ENCODE results near the gene SUGCT. TPM values are rescaled to one million over a fixed set of nuclear protein-coding genes. Genes with fewer than 3 reads are reported as not detected.
A peak's percentile ranks its signal among the peaks of the same experiment; 100 is the strongest.

SUGCT gene
- total and polyA plus RNA-seq, 8 donors: 0.87 to 8.0 (median 2.9) TPM; not detected in 1

DNA sequence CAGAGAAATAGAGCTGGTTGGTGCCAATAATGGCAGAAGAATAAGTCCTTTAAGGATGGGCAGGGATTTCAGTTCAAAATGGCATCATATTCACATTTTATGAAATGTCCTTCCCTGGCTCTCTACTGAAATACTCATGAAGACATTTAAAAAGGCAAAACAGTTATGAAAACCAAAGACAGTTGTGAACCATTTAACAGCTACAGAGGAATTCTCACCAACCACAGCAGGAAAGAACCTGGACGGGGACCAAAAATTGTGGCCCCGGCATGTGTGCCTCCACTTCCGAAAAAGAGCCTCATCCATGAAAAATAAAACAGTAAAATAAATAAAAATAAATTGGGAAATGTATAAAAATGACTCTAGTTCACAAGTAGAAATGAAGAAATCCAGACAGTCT, 539.5 kb downstream of the SUGCT start:
- intact Hi-C loops (cut with DNase I; ENCODE audit: low total_unique reads): no loop called here
- TF ChIP-seq, protein P1, sequence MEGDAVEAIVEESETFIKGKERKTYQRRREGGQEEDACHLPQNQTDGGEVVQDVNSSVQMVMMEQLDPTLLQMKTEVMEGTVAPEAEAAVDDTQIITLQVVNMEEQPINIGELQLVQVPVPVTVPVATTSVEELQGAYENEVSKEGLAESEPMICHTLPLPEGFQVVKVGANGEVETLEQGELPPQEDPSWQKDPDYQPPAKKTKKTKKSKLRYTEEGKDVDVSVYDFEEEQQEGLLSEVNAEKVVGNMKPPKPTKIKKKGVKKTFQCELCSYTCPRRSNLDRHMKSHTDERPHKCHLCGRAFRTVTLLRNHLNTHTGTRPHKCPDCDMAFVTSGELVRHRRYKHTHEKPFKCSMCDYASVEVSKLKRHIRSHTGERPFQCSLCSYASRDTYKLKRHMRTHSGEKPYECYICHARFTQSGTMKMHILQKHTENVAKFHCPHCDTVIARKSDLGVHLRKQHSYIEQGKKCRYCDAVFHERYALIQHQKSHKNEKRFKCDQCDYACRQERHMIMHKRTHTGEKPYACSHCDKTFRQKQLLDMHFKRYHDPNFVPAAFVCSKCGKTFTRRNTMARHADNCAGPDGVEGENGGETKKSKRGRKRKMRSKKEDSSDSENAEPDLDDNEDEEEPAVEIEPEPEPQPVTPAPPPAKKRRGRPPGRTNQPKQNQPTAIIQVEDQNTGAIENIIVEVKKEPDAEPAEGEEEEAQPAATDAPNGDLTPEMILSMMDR (IDR thresholded peaks at IDR 0.05): no peak
- TF ChIP-seq EP300 (IDR thresholded peaks at IDR 0.05): no peak
- no peak for TF ChIP-seq POLR2A (IDR thresholded peaks at IDR 0.05)
- TF ChIP-seq POLR2AphosphoS5 (IDR thresholded peaks at IDR 0.05): no peak
- Histone ChIP-seq H3K27ac (no peak overlapping the region), H3K36me3 (no peaks in the 10 kb centered on the region), H3K27me3 (no peaks in the 10 kb centered on the region), H3K9me3 (no peaks in the 10 kb centered on the region), H3K4me3 (no peak overlapping the region), H3K4me1 (no peaks in the 10 kb centered on the region)
- no peak for DNase-seq
- 72 to 92% (median 86%) methylated on average over 3 of the region's 3 CpGs for WGBS, 5 donors

DNA sequence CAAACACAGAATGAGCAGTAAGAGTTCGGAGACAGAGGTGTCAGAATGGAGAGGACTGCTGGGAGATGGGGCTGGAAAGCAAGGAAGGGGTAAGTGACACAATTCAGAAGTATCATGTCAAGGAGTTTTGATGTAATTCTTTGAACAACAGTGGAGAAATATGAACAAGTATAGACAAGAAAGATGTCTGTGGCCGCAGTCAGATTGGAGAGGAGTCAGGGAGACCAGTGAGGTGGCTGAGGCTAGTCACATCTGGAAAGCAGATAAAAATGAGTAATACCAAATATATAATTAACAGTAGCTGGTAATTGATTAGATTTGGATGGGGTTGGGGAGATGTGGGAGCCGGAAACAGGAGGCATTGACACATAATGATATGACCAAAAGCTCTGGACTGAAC, 540.9 kb downstream of the SUGCT start:
- no peaks in the 10 kb centered on the region for H3K9me3 ChIP-seq
- no peak for TF ChIP-seq EP300 (IDR thresholded peaks at IDR 0.05)
- no peak for TF ChIP-seq POLR2AphosphoS5 (IDR thresholded peaks at IDR 0.05)
- TF ChIP-seq, protein P1 (IDR thresholded peaks at IDR 0.05): no peak
- no peak for TF ChIP-seq POLR2A (IDR thresholded peaks at IDR 0.05)
- H3K27ac ChIP-seq: no peak overlapping the region
- H3K27me3 ChIP-seq: no peaks in the 10 kb centered on the region
- whole genome bisulfite sequencing, 5 donors: 84 to 90% (median 88%) methylated on average over 3 of the region's 3 CpGs
- no peak for DNase-seq
- intact Hi-C loops (cut with DNase I; ENCODE audit: low total_unique reads): no loop called here
- no peaks in the 10 kb centered on the region for H3K36me3 ChIP-seq
- H3K4me1 ChIP-seq: no peaks in the 10 kb centered on the region
- no peak overlapping the region for H3K4me3 ChIP-seq

GRCh38 chr7:40676221-40676620, 541.4 kb downstream of the SUGCT start:
- Histone ChIP-seq H3K4me1 (no peaks in the 10 kb centered on the region), H3K27me3 (no peaks in the 10 kb centered on the region), H3K9me3 (no peaks in the 10 kb centered on the region), H3K27ac (no peak overlapping the region), H3K36me3 (no peaks in the 10 kb centered on the region), H3K4me3 (no peak overlapping the region)
- intact Hi-C loops (cut with DNase I; ENCODE audit: low total_unique reads): no loop called here
- no peak for TF ChIP-seq EP300 (IDR thresholded peaks at IDR 0.05)
- TF ChIP-seq, protein P1 (IDR thresholded peaks at IDR 0.05): no peak
- WGBS, 5 donors: 88 to 92% (median 91%) methylated on average over 6 of the region's 6 CpGs
- DNase-seq: no peak

GRCh38 chr7:40680657-40681056, 545.9 kb downstream of the SUGCT start:
- no peak for TF ChIP-seq EP300 (IDR thresholded peaks at IDR 0.05)
- TF ChIP-seq, protein P1 (IDR thresholded peaks at IDR 0.05): peak in 2 of 7 experiments; percentile 10 to 30
- intact Hi-C loops (cut with DNase I; ENCODE audit: low total_unique reads): no loop called here
- 81 to 100% (median 91%) methylated on average over 1 of the region's 1 CpG for WGBS, 5 donors
- Histone ChIP-seq H3K9me3 (no peaks in the 10 kb centered on the region), H3K36me3 (no peaks in the 10 kb centered on the region), H3K4me1 (no peaks in the 10 kb centered on the region), H3K4me3 (no peak overlapping the region), H3K27ac (no peak overlapping the region), H3K27me3 (no peaks in the 10 kb centered on the region)
- DNase-seq: peak in 1 of 2 donors; percentile 18

GRCh38 chr7:40682696-40683095, 547.9 kb downstream of the SUGCT start:
- intact Hi-C loops (cut with DNase I; ENCODE audit: low total_unique reads): no loop called here
- Histone ChIP-seq H3K27ac (no peak overlapping the region), H3K27me3 (no peaks in the 10 kb centered on the region), H3K36me3 (no peaks in the 10 kb centered on the region), H3K4me3 (no peak overlapping the region), H3K4me1 (no peaks in the 10 kb centered on the region), H3K9me3 (no peaks in the 10 kb centered on the region)
- no peak for DNase-seq
- no peak for TF ChIP-seq POLR2A (IDR thresholded peaks at IDR 0.05)
- TF ChIP-seq EP300 (IDR thresholded peaks at IDR 0.05): no peak
- TF ChIP-seq POLR2AphosphoS5 (IDR thresholded peaks at IDR 0.05): no peak
- TF ChIP-seq, protein P1 (IDR thresholded peaks at IDR 0.05): no peak

All from stomach (tissue), 9 donors.